Naive thymus-derived CD4-positive, alpha-beta T cell (primary cell): ENCODE data around the gene SFTA2. TPM values are rescaled to one million over a fixed set of nuclear protein-coding genes. Genes with fewer than 3 reads are reported as not detected.

ENCODE experiments used
- ATAC-seq: fragments of 150-1000 bp; cut with Tn5 transposase; 2 replicates; pipeline ENCODE4 v1.10.0; 2021; ENCODE audit warnings: mild to moderate bottlenecking, moderate library complexity
- CTCF ChIA-PET: fragments of 350-600 bp; sonication (Branson Sonifier 250); formaldehyde crosslinking; loops from one replicate; lab custom pipeline; 2021; ENCODE audit warnings: antibody characterized with exemption; lab: Charles Lee
- POLR2A ChIA-PET: fragments of 350-600 bp; sonication (Branson Sonifier 250); formaldehyde crosslinking; loops from one replicate; lab custom pipeline; 2021; ENCODE audit warnings: antibody characterized with exemption, inconsistent platforms; lab: Charles Lee
- DNase-seq, 9 donors: peaks; one replicate each; pipeline versions ENCODE4 v3.0.0 to v3.0.0-alpha.2; 2020 to 2022; ENCODE audit warnings: mixed read lengths in 1 of 9
- H3K27ac ChIP-seq: one replicate; pipeline ENCODE4 v1.7.0; 2013; ENCODE audit warnings: mild to moderate bottlenecking, low read depth, low read length, moderate library complexity
- H3K27me3 ChIP-seq, 2 donors: one replicate each; pipeline ENCODE4 v1.7.0; 2013; ENCODE audit warnings: low read length in 2 of 2, mild to moderate bottlenecking in 2 of 2, moderate library complexity in 2 of 2; ENCODE audit not compliant: control insufficient read depth in 2 of 2, insufficient read depth in 2 of 2
- H3K36me3 ChIP-seq, 3 experiments: 1 replicate in 2 of 3; 2 replicates in 1 of 3; pipeline ENCODE4 v1.7.0; 2013; ENCODE audit warnings: low read length in 3 of 3, mild to moderate bottlenecking in 3 of 3, moderate library complexity in 1 of 3; ENCODE audit not compliant: insufficient read depth in 3 of 3, control insufficient read depth in 2 of 3
- H3K4me1 ChIP-seq, 2 donors: one replicate each; pipeline ENCODE4 v1.7.0; 2013; ENCODE audit warnings: low read length in 2 of 2, mild to moderate bottlenecking in 2 of 2, moderate library complexity in 1 of 2; ENCODE audit not compliant: control insufficient read depth in 2 of 2, insufficient read depth in 2 of 2
- H3K4me3 ChIP-seq: 2 replicates; pipeline ENCODE4 v1.7.0; 2013; ENCODE audit warnings: mild to moderate bottlenecking, low read length
- H3K9me3 ChIP-seq, 3 experiments: 1 replicate in 2 of 3; 2 replicates in 1 of 3; pipeline ENCODE4 v1.7.0; 2013; ENCODE audit warnings: low read length in 3 of 3; ENCODE audit not compliant: control insufficient read depth in 2 of 3
- H3K27ac Mint-ChIP-seq, 9 donors: one replicate each; pipeline ENCODE4 v1.8.0; 2020 to 2022; ENCODE audit warnings: mixed read lengths in 9 of 9, mild to moderate bottlenecking in 8 of 9, moderate library complexity in 5 of 9, inconsistent platforms in 2 of 9
- H3K27me3 Mint-ChIP-seq, 5 donors: one replicate each; pipeline ENCODE4 v1.8.0; 2021 to 2022; ENCODE audit warnings: mixed read lengths in 5 of 5, mild to moderate bottlenecking in 1 of 5
- H3K36me3 Mint-ChIP-seq, 5 donors: one replicate each; pipeline ENCODE4 v1.8.0; 2020 to 2022; ENCODE audit warnings: mixed read lengths in 5 of 5, mild to moderate bottlenecking in 3 of 5, inconsistent platforms in 1 of 5
- H3K4me1 Mint-ChIP-seq, 7 donors: one replicate each; pipeline ENCODE4 v1.8.0; 2020 to 2022; ENCODE audit warnings: mixed read lengths in 7 of 7, mild to moderate bottlenecking in 3 of 7, inconsistent platforms in 1 of 7
- H3K4me3 Mint-ChIP-seq, 10 donors: one replicate each; pipeline ENCODE4 v1.8.0; 2020 to 2022; ENCODE audit warnings: mild to moderate bottlenecking in 10 of 10, mixed read lengths in 10 of 10, moderate library complexity in 6 of 10, inconsistent platforms in 2 of 10
- H3K9me3 Mint-ChIP-seq, 11 donors: one replicate each; pipeline ENCODE4 v1.8.0; 2020 to 2022; ENCODE audit warnings: mixed read lengths in 11 of 11, mild to moderate bottlenecking in 4 of 11, inconsistent platforms in 1 of 11, moderate library complexity in 1 of 11
- intact Hi-C, 2 donors: fragments of 100-400 bp; cut with micrococcal nuclease; formaldehyde crosslinking; loops; one replicate each; pipeline ENCODE4 v1.15.1; 2023
- polyA plus RNA-seq, 2 donors: library from polyadenylated mRNA; unstranded; fragments of 300-500 nt; fragmentation: Illumina TruSeq; gene quantifications; one replicate each; pipeline ENCODE4 v1.2.3, GENCODE V29; 2021
- total RNA-seq, 6 experiments: library from RNA in 5 of 6; stranded (reverse) in 5 of 6; gene quantifications; 1 replicate in 5 of 6; 2 replicates in 1 of 6; pipeline ENCODE4 v1.2.3 and lab custom pipeline; 2021 to 2026

SFTA2 gene
- total and polyA plus RNA-seq, 7 experiments from 2014 or later, result 0.34 TPM; not detected in 6

DNA sequence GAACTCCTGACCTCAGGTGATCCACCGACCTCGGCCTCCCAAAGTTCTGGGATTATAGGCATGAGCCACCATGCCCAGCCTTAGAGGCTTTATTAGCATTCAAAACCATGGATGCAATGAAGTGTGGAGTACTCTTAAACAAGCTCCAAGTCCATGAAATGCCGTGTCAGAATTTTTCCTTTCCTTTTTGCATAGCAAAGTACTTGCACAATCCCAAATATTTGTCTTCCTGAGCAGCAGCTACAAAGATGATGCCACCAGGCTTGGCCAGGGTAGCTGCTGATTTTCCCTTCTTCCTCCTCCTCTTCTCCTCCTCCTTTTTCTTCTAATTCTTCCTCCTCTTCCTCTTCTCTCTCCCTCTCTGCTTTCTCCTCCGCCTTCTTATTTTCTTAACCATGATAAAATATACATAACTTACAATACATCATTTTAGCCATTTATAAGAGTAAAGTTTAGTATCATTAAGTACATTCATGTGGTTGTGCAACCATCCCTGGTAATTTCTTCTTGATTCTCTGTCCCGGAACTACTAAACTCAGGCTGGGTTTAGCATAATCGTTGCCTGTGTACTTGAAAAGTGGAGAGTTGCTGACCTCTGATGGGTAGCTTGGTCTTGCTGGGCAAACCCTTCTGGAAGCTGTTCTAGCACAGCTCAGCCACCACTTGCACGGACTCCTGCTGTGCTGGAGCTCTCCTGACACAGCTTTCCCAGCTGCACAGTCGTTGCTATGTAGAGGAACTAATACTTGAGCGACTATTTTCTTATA lies 29.1 kb upstream of the SFTA2 start:
- peaks cover under 1 to 6% of the 10 kb centered on the region in 2 donors for H3K4me1 ChIP-seq
- no peak for DNase-seq
- ChIA-PET POLR2A (interaction anchor here (0.9 kb wide), 1 partner anchor 12 kb away, joined by 3 read pairs; no protein-coding TSS in a partner anchor), CTCF (interaction anchor here (0.6 to 0.7 kb wide), 2 partner anchors 59 to 90 kb away, joined by 3 read pairs; no protein-coding TSS in a partner anchor)
- Mint-ChIP-seq H3K27me3 (peaks cover 10 to 58% (median 38%) of the 10 kb centered on the region in 5 donors), H3K36me3 (no peaks in the 10 kb centered on the region), H3K9me3 (no peaks in the 10 kb centered on the region), H3K27ac (peak overlapping the region in 1 of 9 donors; percentile 19), H3K4me3 (no peak overlapping the region), H3K4me1 (peaks cover 15 to 34% (median 19%) of the 10 kb centered on the region in 7 donors)
- H3K9me3 ChIP-seq, result no peaks in the 10 kb centered on the region
- no peak overlapping the region for H3K27ac ChIP-seq
- H3K36me3 ChIP-seq, result no peaks in the 10 kb centered on the region
- intact Hi-C loops, result no loop called here
- no peaks in the 10 kb centered on the region for H3K27me3 ChIP-seq
- no peak overlapping the region for H3K4me3 ChIP-seq
- ATAC-seq, result no peak

DNA sequence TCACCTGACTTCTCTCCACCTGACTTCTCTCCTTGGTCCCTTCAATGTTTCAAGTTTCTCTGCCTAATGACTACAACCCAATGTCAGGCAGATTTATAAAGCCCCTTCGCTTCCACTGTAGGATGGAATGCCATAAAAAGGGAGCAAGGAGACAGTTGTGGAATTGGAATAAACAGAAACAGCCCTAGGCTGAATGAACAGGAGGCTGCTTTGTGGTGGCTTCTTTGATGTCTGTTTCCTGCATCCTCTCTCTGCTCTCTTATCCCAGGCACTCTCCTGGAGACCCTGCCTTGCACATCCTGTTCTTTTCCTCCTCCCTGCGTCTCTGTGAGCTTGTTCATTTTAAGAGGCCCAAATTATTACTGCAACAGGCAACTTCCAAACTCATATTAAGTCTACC lies 25.7 kb upstream of the SFTA2 start:
- Histone ChIP-seq H3K4me1 (peaks cover 5 to 12% of the 10 kb centered on the region in 2 donors), H3K36me3 (no peaks in the 10 kb centered on the region), H3K9me3 (no peaks in the 10 kb centered on the region), H3K27me3 (no peaks in the 10 kb centered on the region), H3K27ac (no peak overlapping the region), H3K4me3 (no peak overlapping the region)
- POLR2A ChIA-PET, result no interaction called here
- H3K4me3 Mint-ChIP-seq, result peak overlapping the region in 3 of 10 donors; percentile 9 to 89 (median 29)
- peak overlapping the region in 5 of 9 donors; percentile 38 to 89 (median 77) for H3K27ac Mint-ChIP-seq
- peaks cover 5 to 37% (median 27%) of the 10 kb centered on the region in 7 donors for H3K4me1 Mint-ChIP-seq
- no peak for DNase-seq
- H3K36me3 Mint-ChIP-seq, result no peaks in the 10 kb centered on the region
- ATAC-seq, result no peak
- H3K9me3 Mint-ChIP-seq, result no peaks in the 10 kb centered on the region
- CTCF ChIA-PET, result no interaction called here
- H3K27me3 Mint-ChIP-seq, result peaks cover 4 to 70% (median 16%) of the 10 kb centered on the region in 5 donors
- intact Hi-C loops, result no loop called here

GRCh38 chr6:30955367-30956042 lies 23.5 kb upstream of the SFTA2 start:
- peak; percentile 84 for ATAC-seq
- H3K36me3 Mint-ChIP-seq, result no peaks in the 10 kb centered on the region
- peak overlapping the region in 8 of 9 donors; percentile 77 to 93 (median 89) for H3K27ac Mint-ChIP-seq
- ChIA-PET CTCF (interaction anchor here (0.7 to 0.8 kb wide), 4 partner anchors 8 to 132 kb away, joined by 3 read pairs; partner anchors contain the start of gene VARS2), POLR2A (interaction anchor here (0.7 to 1.8 kb wide), 8 partner anchors 9 to 586 kb away, joined by 3 to 5 read pairs (median 4); partner anchors contain the start of gene DDX39B)
- H3K9me3 Mint-ChIP-seq, result peaks cover 0 to 11% (median 0%) of the 10 kb centered on the region in 11 donors
- Histone ChIP-seq H3K36me3 (no peaks in the 10 kb centered on the region), H3K4me1 (peaks cover 5 to 12% of the 10 kb centered on the region in 2 donors), H3K27ac (peak overlapping the region; percentile 50), H3K4me3 (peak overlapping the region; percentile 62), H3K27me3 (no peaks in the 10 kb centered on the region), H3K9me3 (no peaks in the 10 kb centered on the region)
- H3K4me3 Mint-ChIP-seq, result peak overlapping the region; percentile 59 to 92 (median 86)
- H3K27me3 Mint-ChIP-seq, result peaks cover 5 to 81% (median 7%) of the 10 kb centered on the region in 5 donors
- intact Hi-C loops, result loop anchor here in 1 of 2 donors (1.0 to 2.0 kb wide), 2 partner anchors 47 to 87 kb away; partner anchors contain the start of gene GTF2H4
- peaks cover 3 to 37% (median 27%) of the 10 kb centered on the region in 7 donors for H3K4me1 Mint-ChIP-seq
- peak; percentile 49 to 76 (median 63) for DNase-seq

DNA sequence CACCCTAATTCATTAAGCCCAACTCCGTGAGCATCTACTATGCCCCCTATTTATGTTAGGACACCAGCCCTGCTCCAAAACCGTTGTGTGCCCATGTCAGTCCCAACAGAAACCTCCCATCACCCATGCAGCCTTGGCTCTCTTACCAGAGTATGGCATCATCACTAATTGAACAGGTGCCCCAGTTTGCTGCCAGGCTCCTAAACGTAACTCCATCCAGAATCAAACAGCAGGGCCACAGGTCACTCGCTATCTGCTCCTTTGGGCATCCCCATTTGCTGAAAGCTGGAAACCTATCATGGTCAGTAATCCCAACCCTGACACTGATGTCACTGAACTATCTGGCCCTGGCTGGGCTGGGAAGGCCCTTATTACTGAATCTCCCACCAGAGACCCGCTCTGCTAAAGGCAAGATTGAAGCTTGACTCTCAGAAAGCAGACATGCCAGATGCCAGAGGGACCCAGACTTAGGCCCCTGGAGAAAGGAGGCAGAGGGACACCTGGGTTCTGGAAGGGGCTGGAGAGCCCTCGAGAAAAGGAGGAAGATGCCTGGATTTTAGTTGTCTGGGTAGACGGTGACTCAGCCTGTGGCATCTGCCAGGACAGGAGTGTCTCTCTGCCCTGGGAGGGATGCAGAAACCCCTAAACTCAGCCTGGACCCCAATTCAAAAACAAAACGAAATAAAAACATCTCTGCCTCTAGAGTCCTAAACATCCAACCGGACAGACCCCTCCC lies 22.8 kb upstream of the SFTA2 start:
- peaks cover 0 to 3% (median 0%) of the 10 kb centered on the region in 5 donors for H3K36me3 Mint-ChIP-seq
- H3K27me3 Mint-ChIP-seq, result peaks cover 5 to 85% (median 12%) of the 10 kb centered on the region in 5 donors
- peak; percentile 31 for ATAC-seq
- H3K27ac ChIP-seq, result peak overlapping the region; percentile 50
- POLR2A ChIA-PET, result interaction anchor here (0.7 to 1.8 kb wide), 5 partner anchors 8 to 468 kb away, joined by 3 to 5 read pairs (median 5); no protein-coding TSS in a partner anchor
- CTCF ChIA-PET, result interaction anchor here (0.8 kb wide), 1 partner anchor 41 kb away, joined by 3 read pairs; the partner anchor contains the start of gene VARS2
- H3K9me3 Mint-ChIP-seq, result peaks cover 0 to 16% (median 0%) of the 10 kb centered on the region in 11 donors
- peak overlapping the region; percentile 51 to 91 (median 84) for H3K4me3 Mint-ChIP-seq
- no peaks in the 10 kb centered on the region for H3K36me3 ChIP-seq
- peak overlapping the region in 8 of 9 donors; percentile 37 to 91 (median 81) for H3K27ac Mint-ChIP-seq
- no peak for DNase-seq
- peaks cover 3 to 37% (median 27%) of the 10 kb centered on the region in 7 donors for H3K4me1 Mint-ChIP-seq
- intact Hi-C loops, result loop anchor here in 1 of 2 donors (1.0 to 2.0 kb wide), 2 partner anchors 46 to 88 kb away; partner anchors contain the start of gene GTF2H4
- H3K4me3 ChIP-seq, result peak overlapping the region; percentile 62
- H3K4me1 ChIP-seq, result peaks cover 5 to 12% of the 10 kb centered on the region in 2 donors
- no peaks in the 10 kb centered on the region for H3K9me3 ChIP-seq
- no peaks in the 10 kb centered on the region for H3K27me3 ChIP-seq

- H3K27ac Mint-ChIP-seq, result peak overlapping the region in 1 of 9 donors; percentile 1
- peaks cover 0 to 8% (median 0%) of the 10 kb centered on the region in 5 donors for H3K36me3 Mint-ChIP-seq
- no peak for DNase-seq
- Histone ChIP-seq H3K27me3 (peaks cover 0 to 4% of the 10 kb centered on the region in 2 donors), H3K9me3 (no peaks in the 10 kb centered on the region), H3K4me3 (no peak overlapping the region), H3K36me3 (no peaks in the 10 kb centered on the region), H3K27ac (no peak overlapping the region), H3K4me1 (peaks cover 5 to 12% of the 10 kb centered on the region in 2 donors)
- ChIA-PET POLR2A (no interaction called here), CTCF (no interaction called here)
- H3K27me3 Mint-ChIP-seq, result peaks cover 8 to 86% (median 39%) of the 10 kb centered on the region in 5 donors
- intact Hi-C loops, result no loop called here
- no peak for ATAC-seq
- peaks cover 0 to 22% (median 0%) of the 10 kb centered on the region in 11 donors for H3K9me3 Mint-ChIP-seq
- H3K4me3 Mint-ChIP-seq, result peak overlapping the region in 1 of 10 donors; percentile 47
- H3K4me1 Mint-ChIP-seq, result peaks cover 0 to 22% (median 18%) of the 10 kb centered on the region in 7 donors
Measured at GRCh38 chr6:30951907-30952469, 20.0 kb upstream of the SFTA2 start.
